ENCODE results near the gene TPO.

GRCh38 chr2:1375794-1376193, 37.5 kb upstream of the TPO start:
- no peak for TF ChIP-seq CTCF (IDR thresholded peaks at IDR 0.05)
- TF ChIP-seq POLR2A (IDR thresholded peaks at IDR 0.05): no peak

Measured in thyroid gland (tissue), 4 donors.